Activated B cell treated with CpG ODN at 0.5 μM for 24 hours (primary cell): ENCODE results near the gene CDC42BPA. TPM values are rescaled to one million over a fixed set of nuclear protein-coding genes. Genes with fewer than 3 reads are reported as not detected.

Source experiments
- ATAC-seq: fragments of 200-7000 bp; cut with Tn5 transposase; one replicate; pipeline ENCODE4 v1.10.0; 2021; ENCODE audit warnings: low read depth, mild to moderate bottlenecking, moderate library complexity
- CTCF ChIA-PET: fragments of 350-600 bp; sonication (Branson Sonifier 250); formaldehyde crosslinking; loops from one replicate; lab custom pipeline; 2021; ENCODE audit warnings: antibody characterized with exemption; lab: Charles Lee
- POLR2A ChIA-PET: fragments of 350-600 bp; sonication (Branson Sonifier 250); formaldehyde crosslinking; loops from one replicate; lab custom pipeline; 2021; ENCODE audit warnings: antibody characterized with exemption; lab: Charles Lee
- DNase-seq: peaks from one replicate; pipeline ENCODE4 v3.0.0; 2022
- H3K27ac Mint-ChIP-seq: one replicate; pipeline ENCODE4 v1.8.0; 2020; ENCODE audit warnings: mixed read lengths
- H3K27me3 Mint-ChIP-seq: one replicate; pipeline ENCODE4 v1.8.0; 2021; ENCODE audit warnings: mixed read lengths
- H3K36me3 Mint-ChIP-seq: one replicate; pipeline ENCODE4 v1.8.0; 2021; ENCODE audit warnings: low read depth, mixed read lengths
- H3K4me1 Mint-ChIP-seq: one replicate; pipeline ENCODE4 v1.8.0; 2021; ENCODE audit warnings: mixed read lengths
- H3K4me3 Mint-ChIP-seq: one replicate; pipeline ENCODE4 v1.8.0; 2020; ENCODE audit warnings: mild to moderate bottlenecking, mixed read lengths
- H3K9me3 Mint-ChIP-seq: one replicate; pipeline ENCODE4 v1.8.0; 2020; ENCODE audit warnings: mixed read lengths
- CTCF ChIP-seq: fragments of 200-600 bp; IDR thresholded peaks from one replicate; pipeline ENCODE4 v1.8.0; 2022; ENCODE audit warnings: antibody characterized with exemption, mild to moderate bottlenecking
- intact Hi-C: fragments of 100-400 bp; cut with micrococcal nuclease; formaldehyde crosslinking; loops from one replicate; pipeline ENCODE4 v1.15.1; 2024
- total RNA-seq: library from RNA; stranded (reverse); gene quantifications from 2 replicates; pipeline ENCODE4 v1.2.3, GENCODE V29; 2022

The CDC42BPA gene
- total RNA-seq, 1 donor from 2014 or later, result 0.29 TPM

- Mint-ChIP-seq H3K36me3 (peaks cover 14% of the 10 kb centered on the region), H3K9me3 (peaks cover 2% of the 10 kb centered on the region), H3K27me3 (no peaks in the 10 kb centered on the region), H3K27ac (no peak overlapping the region), H3K4me1 (peaks cover 51% of the 10 kb centered on the region), H3K4me3 (no peak overlapping the region)
- POLR2A ChIA-PET, result interaction anchor here (0.5 to 1.3 kb wide), 2 partner anchors 9 to 231 kb away, joined by 4 to 5 read pairs; partner anchors contain the start of gene COQ8A
- DNase-seq (no peak), ATAC-seq (no peak)
- TF ChIP-seq CTCF, result no peak
- intact Hi-C loops, result no loop called here
- CTCF ChIA-PET, result no interaction called here
Observed at GRCh38 chr1:226949401-226949800, 368.9 kb downstream of the CDC42BPA start.

- intact Hi-C loops, result no loop called here
- CTCF ChIA-PET, result no interaction called here
- Mint-ChIP-seq H3K27me3 (no peaks in the 10 kb centered on the region), H3K4me1 (peaks cover 52% of the 10 kb centered on the region), H3K4me3 (no peak overlapping the region), H3K36me3 (peaks cover 14% of the 10 kb centered on the region), H3K27ac (no peak overlapping the region), H3K9me3 (peaks cover 2% of the 10 kb centered on the region)
- POLR2A ChIA-PET, result interaction anchor here (0.5 kb wide), 1 partner anchor 231 kb away, joined by 5 read pairs; no protein-coding TSS in a partner anchor
- TF ChIP-seq CTCF, result no peak
- no peak for DNase-seq
- ATAC-seq, result no peak
Observed at GRCh38 chr1:226948996-226949395, 369.3 kb downstream of the CDC42BPA start.

- Mint-ChIP-seq H3K9me3 (peaks cover 2% of the 10 kb centered on the region), H3K27me3 (no peaks in the 10 kb centered on the region), H3K4me3 (no peak overlapping the region), H3K36me3 (peaks cover 14% of the 10 kb centered on the region), H3K4me1 (peaks cover 55% of the 10 kb centered on the region), H3K27ac (no peak overlapping the region)
- no peak for TF ChIP-seq CTCF
- intact Hi-C loops, result no loop called here
- ChIA-PET POLR2A (no interaction called here), CTCF (no interaction called here)
- no peak for DNase-seq
- no peak for ATAC-seq
Observed at GRCh38 chr1:226948480-226948879, 369.8 kb downstream of the CDC42BPA start.

GRCh38 chr1:226948051-226948450 is 370.2 kb downstream of the CDC42BPA start:
- no peak for ATAC-seq
- Mint-ChIP-seq H3K9me3 (peaks cover 2% of the 10 kb centered on the region), H3K36me3 (peaks cover 12% of the 10 kb centered on the region), H3K4me1 (peaks cover 56% of the 10 kb centered on the region), H3K27ac (no peak overlapping the region), H3K27me3 (no peaks in the 10 kb centered on the region), H3K4me3 (no peak overlapping the region)
- intact Hi-C loops, result no loop called here
- TF ChIP-seq CTCF, result no peak
- CTCF ChIA-PET, result no interaction called here
- DNase-seq, result no peak
- POLR2A ChIA-PET, result no interaction called here

- DNase-seq (no peak), ATAC-seq (no peak)
- intact Hi-C loops, result no loop called here
- Mint-ChIP-seq H3K36me3 (peaks cover 12% of the 10 kb centered on the region), H3K9me3 (peaks cover 2% of the 10 kb centered on the region), H3K27ac (no peak overlapping the region), H3K4me3 (no peak overlapping the region), H3K4me1 (peaks cover 60% of the 10 kb centered on the region), H3K27me3 (no peaks in the 10 kb centered on the region)
- ChIA-PET CTCF (no interaction called here), POLR2A (no interaction called here)
- no peak for TF ChIP-seq CTCF
Observed at GRCh38 chr1:226946841-226947240, 371.5 kb downstream of the CDC42BPA start.
